SKM-1 (cell line): ENCODE results near the gene FAM118A.
"Not testable (repeated sequence)": the region's sequence is repeated elsewhere in the genome, so short reads cannot be mapped to it uniquely, and the experiment has no call there.

Source experiments
- DNase-seq: peaks from one replicate; lab custom pipeline; 2025; ENCODE audit not compliant: unreplicated experiment; lab: John Stamatoyannopoulos, UW

FAM118A gene

GRCh38 chr22:45281010-45281409 is 28.7 kb upstream of the FAM118A start:
- DNase-seq = no peak

DNA sequence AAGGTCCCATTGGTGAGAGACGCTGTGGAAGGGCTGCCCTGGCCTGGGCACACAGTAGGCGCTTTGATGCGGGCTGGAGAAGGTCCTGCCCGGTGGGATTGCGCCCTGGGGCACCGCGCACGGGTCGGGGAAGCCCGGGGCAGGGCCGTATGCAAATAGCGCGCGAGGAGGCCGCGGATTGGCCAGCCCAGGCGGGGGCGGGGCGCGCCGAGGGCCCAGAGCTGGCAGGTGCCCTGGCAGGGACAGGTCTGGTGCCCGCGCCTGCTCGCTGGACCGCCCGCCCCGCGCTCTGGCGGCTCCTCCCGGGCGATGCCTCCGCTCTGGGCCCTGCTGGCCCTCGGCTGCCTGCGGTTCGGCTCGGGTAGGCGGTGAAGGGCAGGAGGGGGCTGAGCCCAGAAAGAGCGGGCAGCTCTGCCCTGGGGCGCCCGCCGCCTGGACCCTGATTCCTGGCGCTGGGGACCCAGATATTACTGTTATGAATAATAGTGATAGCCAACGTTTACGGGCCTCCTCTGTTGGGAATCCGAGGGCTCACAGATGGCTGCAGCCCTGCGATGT is 24.9 kb upstream of the FAM118A start, which contains the start of gene UPK3A:
Gene UPK3A, plus strand, starts transcription at position 245 of the 558 bp plus-strand sequence. Its CDS starts 65 bp downstream, at position 310.
- DNase-seq = no peak

DNA sequence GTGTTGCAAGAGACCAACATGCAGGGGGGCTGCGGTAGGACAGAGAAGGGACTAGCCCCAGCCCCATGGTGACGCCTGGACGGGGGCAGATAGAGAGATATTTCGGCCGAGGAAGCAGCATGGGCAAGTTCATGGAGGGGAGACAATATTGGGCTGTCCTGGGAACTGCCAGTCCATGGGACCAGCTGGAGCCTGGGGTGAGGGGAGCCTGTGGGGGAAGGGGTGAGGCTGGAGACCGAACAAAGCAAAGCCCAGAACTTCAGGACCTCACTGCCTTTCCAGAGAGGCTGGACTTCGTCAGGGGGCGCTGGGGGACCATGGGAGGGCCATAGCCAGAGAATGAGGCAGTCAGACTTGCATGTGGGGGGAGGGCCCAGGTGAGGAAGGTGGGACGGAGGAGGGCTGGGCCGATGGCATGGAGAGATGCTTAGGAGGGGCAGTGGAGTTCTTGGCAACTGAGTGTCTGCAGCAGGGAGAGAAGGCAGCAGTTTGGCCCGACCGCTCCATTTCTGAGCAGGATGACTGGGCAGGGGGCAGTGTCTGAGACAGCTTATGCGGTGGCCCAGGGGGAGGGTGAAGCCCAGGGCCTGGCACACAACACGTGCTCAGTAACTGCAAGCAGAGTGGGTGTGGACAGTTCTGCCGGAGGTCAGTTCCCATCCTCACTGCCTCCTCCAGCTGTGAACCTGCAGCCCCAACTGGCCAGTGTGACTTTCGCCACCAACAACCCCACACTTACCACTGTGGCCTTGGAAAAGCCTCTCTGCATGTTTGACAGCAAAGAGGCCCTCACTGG is 24.3 kb upstream of the FAM118A start:
- DNase-seq = no peak

DNA sequence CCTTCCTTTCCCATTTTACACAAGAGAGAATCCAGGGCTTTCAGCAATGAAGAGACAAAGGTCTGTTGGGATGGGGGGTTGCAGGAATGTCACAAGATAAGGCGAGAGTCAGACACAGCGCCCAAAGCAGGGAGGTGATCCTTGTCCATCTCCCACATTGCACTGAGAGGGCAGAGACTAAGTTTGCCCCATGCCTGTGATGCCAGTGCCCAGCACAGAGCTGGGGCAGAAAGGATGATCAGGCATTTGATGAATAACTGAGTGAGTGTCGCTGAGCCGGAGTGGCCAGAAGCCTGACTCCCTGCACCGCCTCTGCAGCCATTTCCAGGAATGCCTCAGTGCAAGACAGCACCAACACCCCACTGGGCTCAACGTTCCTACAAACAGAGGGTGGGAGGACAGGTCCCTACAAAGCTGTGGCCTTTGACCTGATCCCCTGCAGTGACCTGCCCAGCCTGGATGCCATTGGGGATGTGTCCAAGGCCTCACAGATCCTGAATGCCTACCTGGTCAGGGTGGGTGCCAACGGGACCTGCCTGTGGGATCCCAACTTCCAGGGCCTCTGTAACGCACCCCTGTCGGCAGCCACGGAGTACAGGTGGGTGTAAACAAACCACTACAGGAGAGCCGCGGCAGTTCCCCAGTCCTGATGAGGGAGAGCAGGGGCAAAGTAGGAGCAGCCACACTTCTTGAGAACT is 22.7 kb upstream of the FAM118A start:
- no peak for DNase-seq

DNA sequence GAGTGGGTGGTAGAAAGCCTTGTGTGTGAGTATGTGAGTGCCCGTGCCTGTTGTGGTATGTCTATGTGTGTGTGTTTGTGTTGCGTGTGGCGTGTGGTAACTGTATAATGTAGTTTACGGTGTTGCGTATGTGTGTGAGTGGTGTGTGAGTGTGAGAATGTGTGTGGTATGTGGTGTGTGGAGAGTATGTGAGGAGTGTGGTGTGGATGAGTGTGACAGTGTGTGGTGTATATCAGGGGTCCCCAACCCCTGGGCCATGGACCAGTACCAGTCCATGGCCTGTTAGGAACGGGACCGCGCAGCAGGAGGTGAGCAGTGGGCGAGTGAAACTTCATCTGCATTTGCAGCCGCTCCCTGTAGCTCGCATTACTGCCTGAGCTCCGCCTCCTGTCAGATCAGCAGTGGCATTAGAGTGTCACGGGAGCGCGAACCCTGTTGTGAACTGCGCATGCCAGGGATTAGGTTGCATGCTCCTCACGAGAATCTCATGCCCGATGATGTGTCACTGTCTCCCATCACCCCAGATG is 19.3 kb upstream of the FAM118A start:
- DNase-seq = no peak

GRCh38 chr22:45291061-45291930 is 18.4 kb upstream of the FAM118A start:
- DNase-seq = no peak

DNA sequence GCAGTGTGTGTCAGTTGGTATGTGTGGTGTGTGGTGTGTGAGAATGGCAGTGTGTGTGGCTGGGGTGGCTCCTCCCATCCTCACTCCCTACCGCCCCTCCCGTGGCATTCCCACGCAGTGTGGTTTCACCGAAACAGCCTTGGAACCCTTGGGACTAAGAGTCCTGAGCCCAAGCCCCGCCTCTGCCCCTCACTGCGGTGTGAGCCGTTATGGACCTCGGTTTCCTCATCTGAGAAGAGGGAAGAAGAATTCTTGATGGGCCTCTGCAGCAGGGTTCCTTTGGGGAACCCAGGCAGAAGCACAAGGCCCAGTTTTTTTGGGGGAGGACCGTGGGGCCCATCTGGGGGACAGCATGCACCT is 17.8 kb upstream of the FAM118A start:
- no peak for DNase-seq

GRCh38 chr22:45292731-45293442 is 16.8 kb upstream of the FAM118A start:
- DNase-seq = no peak

DNA sequence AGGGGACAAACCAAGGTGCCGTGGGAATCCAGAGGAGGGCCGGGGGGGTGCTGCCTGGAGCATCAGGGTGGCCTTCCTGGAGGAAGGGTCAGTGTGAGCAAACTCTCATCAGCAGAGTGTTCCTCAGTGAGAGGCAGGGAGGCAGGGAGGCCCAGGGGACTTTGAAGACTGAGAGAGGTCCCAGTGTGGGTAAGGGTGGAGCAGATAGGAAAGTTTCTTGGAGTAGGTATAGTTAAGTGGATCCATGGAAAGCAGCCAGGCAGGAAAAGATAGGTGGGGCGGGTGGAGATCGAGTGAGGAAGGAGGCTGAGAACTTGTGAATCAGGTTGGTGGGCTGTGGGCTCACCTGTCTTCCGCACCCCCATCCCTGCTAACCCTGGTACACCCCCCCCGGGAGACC is 15.7 kb upstream of the FAM118A start:
- DNase-seq = no peak

DNA sequence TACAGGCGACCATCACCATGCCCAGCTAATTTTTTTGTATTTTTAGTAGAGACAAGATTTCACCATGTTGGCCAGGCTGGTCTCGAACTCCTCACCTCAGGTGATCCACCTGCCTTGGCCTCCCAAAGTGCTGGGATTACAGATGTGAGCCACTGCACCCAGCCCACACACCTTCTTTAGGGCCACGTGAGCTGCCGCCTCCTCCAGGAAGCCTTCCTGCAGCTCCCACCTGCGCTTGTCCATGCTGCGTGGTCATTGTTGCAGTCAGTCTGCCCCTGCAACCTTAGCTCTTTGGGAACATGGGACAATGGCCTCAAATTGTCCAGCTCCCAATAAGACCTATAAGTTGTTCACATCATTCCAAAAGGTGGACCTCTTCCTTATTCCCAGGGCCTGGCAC is 14.7 kb upstream of the FAM118A start:
- not testable (repeated sequence) for DNase-seq

- DNase-seq = no peak
Observed at GRCh38 chr22:45295492-45295891, 14.2 kb upstream of the FAM118A start.

DNA sequence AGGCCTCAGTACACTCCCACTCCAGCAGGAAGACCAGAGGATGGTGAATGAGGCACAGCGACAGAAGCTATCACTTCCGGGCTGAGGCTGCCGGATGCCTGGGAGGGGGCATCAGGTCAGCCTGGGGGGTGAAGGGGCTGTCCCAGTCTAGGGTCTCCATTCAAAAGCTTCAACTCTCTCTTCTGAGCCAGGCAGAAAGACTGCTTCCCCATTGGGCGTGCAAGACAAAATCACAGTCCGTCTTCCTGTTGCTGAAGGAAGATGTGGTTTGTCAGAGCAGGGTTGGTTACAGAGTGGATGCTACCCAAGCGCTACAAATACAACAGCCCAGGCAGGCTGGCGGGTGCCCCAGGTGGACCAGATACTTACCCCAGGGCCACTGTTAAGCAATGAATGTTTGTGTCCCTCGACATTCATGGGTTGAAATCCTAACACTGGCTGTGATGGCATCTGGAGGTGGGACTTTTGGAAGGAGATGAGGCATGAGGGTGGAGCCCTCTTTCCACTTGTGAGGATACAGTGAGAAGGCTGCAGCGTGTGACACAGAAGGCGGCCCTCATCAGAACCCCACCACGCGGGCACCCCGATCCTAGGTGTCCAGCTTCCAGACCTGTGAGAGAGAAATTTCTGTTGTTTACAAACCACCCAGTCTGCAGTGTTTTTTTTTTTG is 13.0 kb upstream of the FAM118A start:
- no peak for DNase-seq

- no peak for DNase-seq
Observed at GRCh38 chr22:45298934-45299505, 10.7 kb upstream of the FAM118A start.

- no peak for DNase-seq
Observed at GRCh38 chr22:45302751-45303150, 7.0 kb upstream of the FAM118A start.

GRCh38 chr22:45303181-45303580 is 6.6 kb upstream of the FAM118A start:
- no peak for DNase-seq

DNA sequence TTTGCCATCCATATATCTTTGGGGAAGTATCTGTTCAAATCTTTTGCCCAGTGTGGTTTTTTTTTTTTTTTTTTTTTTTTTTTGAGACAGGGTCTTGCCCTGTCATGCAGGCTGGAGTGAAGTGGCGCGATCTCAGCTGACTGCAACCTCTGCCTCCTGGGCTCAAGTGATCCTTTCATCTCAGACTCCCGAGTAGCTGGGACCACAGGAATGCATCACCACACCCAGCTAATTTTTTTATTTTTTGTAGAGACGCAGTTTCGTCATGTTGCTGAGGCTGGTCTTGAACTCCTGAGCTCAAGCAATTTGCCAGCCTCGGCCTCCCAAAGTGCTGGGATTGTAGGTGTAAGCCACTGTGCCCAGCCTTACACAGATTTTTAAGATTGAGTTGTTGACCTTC is 4.8 kb upstream of the FAM118A start:
- no peak for DNase-seq

DNA sequence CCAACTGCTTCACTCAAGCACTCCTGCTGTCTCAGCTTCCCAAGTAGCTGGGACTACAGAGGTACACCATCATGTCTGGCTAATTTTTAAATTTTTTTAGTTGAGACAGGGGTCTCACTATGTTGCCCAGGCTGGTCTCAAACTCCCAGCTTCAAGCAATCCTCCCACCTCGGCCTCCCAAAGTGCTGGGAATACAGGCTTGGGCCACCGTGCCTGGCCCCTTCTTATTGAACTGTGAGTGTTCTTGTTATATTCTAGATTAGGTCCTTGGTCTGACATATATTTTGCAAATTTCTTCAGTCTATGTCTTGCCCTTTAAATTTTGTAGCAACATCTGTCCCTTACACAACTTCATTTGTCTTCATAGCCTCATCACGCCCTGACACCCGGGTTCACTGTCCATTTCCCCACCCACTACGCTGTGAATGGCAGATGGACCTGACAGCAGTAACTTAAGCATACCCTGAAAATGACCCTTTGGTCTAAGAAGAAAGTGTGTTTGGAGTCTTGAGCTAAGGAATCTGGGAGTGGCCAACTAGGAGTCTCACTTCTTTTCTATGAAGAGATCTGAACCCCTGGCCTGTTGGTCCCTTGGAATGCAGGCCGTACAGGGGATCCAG is 4.2 kb upstream of the FAM118A start:
- no peak for DNase-seq

GRCh38 chr22:45306139-45306538 is 3.6 kb upstream of the FAM118A start:
- DNase-seq = no peak

DNA sequence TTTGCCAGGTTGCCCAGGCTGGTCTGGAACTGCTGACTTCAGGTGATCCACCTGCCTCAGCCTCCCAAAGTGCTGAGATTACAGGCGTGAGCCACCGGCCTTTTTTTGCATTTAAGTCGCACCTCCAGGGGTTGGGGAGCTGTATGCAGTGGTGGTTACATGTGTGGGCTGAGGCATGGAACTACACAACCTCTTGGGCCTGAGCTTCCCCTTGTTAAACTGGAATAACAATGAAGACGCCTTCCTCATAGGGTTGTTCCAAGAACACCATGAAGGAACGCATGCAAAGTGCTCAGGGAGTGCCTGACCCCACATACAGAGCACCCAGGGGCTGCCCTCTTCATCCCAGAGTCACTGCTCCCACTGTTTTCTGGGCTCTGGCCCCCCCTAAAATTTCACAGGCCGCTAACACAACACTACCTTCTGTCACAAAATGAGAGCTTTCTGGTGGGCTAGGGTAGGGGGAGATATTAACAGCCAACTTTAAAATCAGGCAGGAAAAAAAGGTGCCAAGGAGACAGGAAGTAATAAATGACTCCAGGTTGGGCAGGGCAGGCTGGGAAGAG is 1.3 kb upstream of the FAM118A start:
- DNase-seq = no peak
